Activated T-helper 1 cell treated with anti-CD3 and anti-CD28 coated beads, Interleukin-12 subunit alpha, Interleukin-12 subunit beta, Interleukin-2, Interleukin-4 antibody, amounts not matched to agents 30 ng/mL and 10 ng/mL and 1 ng/mL, durations not matched to agents 14 hours and 24 hours and 36 hours (primary cell): ENCODE results near the gene TNFAIP8L2. TPM values are rescaled to one million over a fixed set of nuclear protein-coding genes. Genes with fewer than 3 reads are reported as not detected.
"Not testable (repeated sequence)": the region's sequence is repeated elsewhere in the genome, so short reads cannot be mapped to it uniquely, and the experiment has no call there.

Experiments used
- DNase-seq: peaks from one replicate; pipeline ENCODE4 v3.0.0; 2021; ENCODE audit warnings: low spot score
- H3K27ac Mint-ChIP-seq: one replicate; pipeline ENCODE4 v1.8.0; 2021; ENCODE audit warnings: mild to moderate bottlenecking, mixed read lengths
- H3K27me3 Mint-ChIP-seq: one replicate; pipeline ENCODE4 v1.8.0; 2022; ENCODE audit warnings: mild to moderate bottlenecking, moderate library complexity, mixed read lengths; ENCODE audit not compliant: insufficient read depth
- H3K36me3 Mint-ChIP-seq: one replicate; pipeline ENCODE4 v1.8.0; 2021; ENCODE audit warnings: low read depth, mixed read lengths
- H3K4me1 Mint-ChIP-seq: one replicate; pipeline ENCODE4 v1.8.0; 2021; ENCODE audit warnings: low read depth, mixed read lengths
- H3K4me3 Mint-ChIP-seq: one replicate; pipeline ENCODE4 v1.8.0; 2021; ENCODE audit warnings: mild to moderate bottlenecking, moderate library complexity, mixed read lengths
- H3K9me3 Mint-ChIP-seq: one replicate; pipeline ENCODE4 v1.8.0; 2021; ENCODE audit warnings: mixed read lengths
- intact Hi-C: fragments of 100-400 bp; cut with micrococcal nuclease; formaldehyde crosslinking; loops from one replicate; pipeline ENCODE4 v1.15.1; 2024
- total RNA-seq: library from RNA; stranded (reverse); gene quantifications from 2 replicates; pipeline ENCODE4 v1.2.3, GENCODE V29; 2022

The TNFAIP8L2 gene
- total RNA-seq, 1 donor from 2014 or later = 38.0 TPM

- Mint-ChIP-seq H3K9me3 (no peaks in the 10 kb centered on the region), H3K27me3 (peaks cover 2% of the 10 kb centered on the region), H3K27ac (peak overlapping the region; percentile 94), H3K36me3 (peaks cover 20% of the 10 kb centered on the region), H3K4me3 (peak overlapping the region; percentile 94), H3K4me1 (peaks cover 42% of the 10 kb centered on the region)
- no peak for DNase-seq
- intact Hi-C loops = loop anchor here (2.0 kb wide), 1 partner anchor 43 kb away; the partner anchor contains the start of gene TNFAIP8L2
Observed at GRCh38 chr1:151199873-151200581, 43.6 kb downstream of the TNFAIP8L2 start.

- H3K27me3 Mint-ChIP-seq, DNase-seq, H3K27ac Mint-ChIP-seq, H3K9me3 Mint-ChIP-seq, intact Hi-C loops, H3K4me3 Mint-ChIP-seq: not testable (repeated sequence)
- Mint-ChIP-seq H3K4me1 (peaks cover 18% of the 10 kb centered on the region), H3K36me3 (peaks cover 27% of the 10 kb centered on the region)
Observed at GRCh38 chr1:151205381-151205965, 49.0 kb downstream of the TNFAIP8L2 start.

Other genes starting within 250 kb of the TNFAIP8L2 start
- 60.6 and 63.7 TPM in 2 replicates for gene SETDB1, start 230.3 kb upstream of the TNFAIP8L2 start, total RNA-seq
- 188 and 191 TPM in 2 replicates for gene CERS2, start 181.8 kb upstream of the TNFAIP8L2 start, total RNA-seq
- gene ANXA9, start 174.4 kb upstream of the TNFAIP8L2 start, total RNA-seq = not detected in 2 replicates
- 12.0 and 13.4 TPM in 2 replicates for gene MINDY1, start 149.7 kb upstream of the TNFAIP8L2 start, total RNA-seq
- gene PRUNE1, start 148.2 kb upstream of the TNFAIP8L2 start, total RNA-seq = 15.0 and 15.4 TPM in 2 replicates
- 0.70 and 0.73 TPM in 2 replicates for gene BNIPL, start 120.1 kb upstream of the TNFAIP8L2 start, total RNA-seq
- 1.6 and 1.7 TPM in 2 replicates for gene C1orf56, start 108.9 kb upstream of the TNFAIP8L2 start, total RNA-seq
- gene CDC42SE1, start 97.0 kb upstream of the TNFAIP8L2 start, total RNA-seq = 216 and 219 TPM in 2 replicates
- 3.5 and 3.7 TPM in 2 replicates for gene MLLT11, start 96.3 kb upstream of the TNFAIP8L2 start, total RNA-seq
- 19.4 and 21.5 TPM in 2 replicates for gene GABPB2, start 85.9 kb upstream of the TNFAIP8L2 start, total RNA-seq
- 3.6 and 4.3 TPM in 2 replicates for gene SEMA6C, start 10.0 kb upstream of the TNFAIP8L2 start, total RNA-seq
- gene LYSMD1, start 9.3 kb downstream of the TNFAIP8L2 start, total RNA-seq = 4.0 and 5.0 TPM in 2 replicates
- 111 and 117 TPM in 2 replicates for gene SCNM1, start 9.5 kb downstream of the TNFAIP8L2 start, total RNA-seq
- gene TMOD4, start 19.3 kb downstream of the TNFAIP8L2 start, total RNA-seq = 2.6 and 2.9 TPM in 2 replicates
- gene VPS72, start 33.5 kb downstream of the TNFAIP8L2 start, total RNA-seq = 90.0 and 96.4 TPM in 2 replicates
- gene PIP5K1A, start 41.9 kb downstream of the TNFAIP8L2 start, total RNA-seq = 98.9 and 101 TPM in 2 replicates
- 276 and 285 TPM in 2 replicates for gene PSMD4, start 98.1 kb downstream of the TNFAIP8L2 start, total RNA-seq
- 26.9 and 27.3 TPM in 2 replicates for gene ZNF687, start 125.7 kb downstream of the TNFAIP8L2 start, total RNA-seq
- gene PI4KB, start 170.8 kb downstream of the TNFAIP8L2 start, total RNA-seq = 52.4 and 54.7 TPM in 2 replicates
- gene RFX5, start 190.6 kb downstream of the TNFAIP8L2 start, total RNA-seq = 78.1 and 83.4 TPM in 2 replicates
- gene SELENBP1, start 216.1 kb downstream of the TNFAIP8L2 start, total RNA-seq = not detected in 2 replicates
- gene PSMB4, start 242.9 kb downstream of the TNFAIP8L2 start, total RNA-seq = 436 and 454 TPM in 2 replicates